Measurements from ENCODE around the gene OGFRL1. TPM values are rescaled to one million over a fixed set of nuclear protein-coding genes. Genes with fewer than 3 reads are reported as not detected.

OGFRL1 gene
- total and polyA plus RNA-seq, 2 experiments from 2014 or later, result 41.7 to 83.8 TPM

DNA sequence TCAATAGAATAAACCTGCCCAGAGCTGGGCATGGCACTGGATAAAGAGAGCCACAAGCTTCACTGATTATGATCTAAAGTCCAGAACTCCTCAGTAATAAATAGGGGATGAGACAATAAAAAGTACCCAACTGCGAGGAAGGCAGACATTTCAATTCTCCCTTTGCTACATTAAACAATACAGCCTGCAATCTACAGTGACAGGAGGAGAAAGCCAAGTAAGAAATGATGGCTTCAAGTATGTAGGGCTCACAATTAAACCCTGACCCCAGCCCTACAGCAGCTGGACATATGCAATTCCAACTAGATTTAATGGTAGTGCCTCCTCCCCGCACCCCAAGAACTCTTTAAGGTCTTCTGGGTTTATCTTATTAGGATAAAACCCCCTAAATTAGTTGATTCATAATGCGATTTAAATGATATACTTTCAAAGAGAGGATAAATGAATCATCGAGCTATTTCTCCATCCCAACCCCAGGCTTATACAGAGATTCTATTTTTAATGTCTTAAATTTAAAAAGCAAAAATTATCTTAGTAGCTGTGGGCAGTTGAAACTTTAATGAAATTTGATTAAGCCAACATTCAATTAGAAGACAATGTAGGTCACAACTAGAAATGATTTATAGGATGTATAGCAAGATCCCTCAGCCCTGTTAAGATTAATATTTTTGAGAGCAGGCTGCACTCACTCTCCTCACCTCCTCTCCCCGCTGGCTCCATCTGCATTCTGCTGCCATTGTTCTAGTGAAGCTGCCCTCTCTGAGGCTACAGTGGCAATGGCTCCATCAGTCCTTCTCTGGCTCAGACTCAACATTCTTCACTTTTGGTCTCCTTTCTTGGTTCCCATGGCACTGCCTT, 57.1 kb downstream of the OGFRL1 start:
- H3K4me2 ChIP-seq, result no peak overlapping the region
- H3K4me3 ChIP-seq, result no peak overlapping the region
- H4K20me1 ChIP-seq (ENCODE audit: insufficient read depth, poor library complexity, severe bottlenecking), result no peaks in the 10 kb centered on the region
- 89% methylated on average over 5 of the region's 5 CpGs for WGBS (ENCODE audit: low lambda C conversion rate, missing lambda C conversion rate)
- H3K79me2 ChIP-seq, result no peaks in the 10 kb centered on the region
- no peaks in the 10 kb centered on the region for H3K4me1 ChIP-seq (ENCODE audit: insufficient read depth)
- H3K9me2 ChIP-seq (replicated peaks; ENCODE audit: insufficient read depth), result no peaks in the 10 kb centered on the region
- no peak overlapping the region for H3K27ac ChIP-seq
- no peaks in the 10 kb centered on the region for H3K36me3 ChIP-seq (replicated peaks; ENCODE audit: insufficient read depth, low read depth)
- DNase-seq (ENCODE audit: low spot score), result no peak
- H3K27me3 ChIP-seq, result no peaks in the 10 kb centered on the region
- H2AFZ ChIP-seq, result no peak overlapping the region
- H3K9me3 ChIP-seq (ENCODE audit: low read depth), result no peaks in the 10 kb centered on the region
- TF ChIP-seq, protein P1, sequence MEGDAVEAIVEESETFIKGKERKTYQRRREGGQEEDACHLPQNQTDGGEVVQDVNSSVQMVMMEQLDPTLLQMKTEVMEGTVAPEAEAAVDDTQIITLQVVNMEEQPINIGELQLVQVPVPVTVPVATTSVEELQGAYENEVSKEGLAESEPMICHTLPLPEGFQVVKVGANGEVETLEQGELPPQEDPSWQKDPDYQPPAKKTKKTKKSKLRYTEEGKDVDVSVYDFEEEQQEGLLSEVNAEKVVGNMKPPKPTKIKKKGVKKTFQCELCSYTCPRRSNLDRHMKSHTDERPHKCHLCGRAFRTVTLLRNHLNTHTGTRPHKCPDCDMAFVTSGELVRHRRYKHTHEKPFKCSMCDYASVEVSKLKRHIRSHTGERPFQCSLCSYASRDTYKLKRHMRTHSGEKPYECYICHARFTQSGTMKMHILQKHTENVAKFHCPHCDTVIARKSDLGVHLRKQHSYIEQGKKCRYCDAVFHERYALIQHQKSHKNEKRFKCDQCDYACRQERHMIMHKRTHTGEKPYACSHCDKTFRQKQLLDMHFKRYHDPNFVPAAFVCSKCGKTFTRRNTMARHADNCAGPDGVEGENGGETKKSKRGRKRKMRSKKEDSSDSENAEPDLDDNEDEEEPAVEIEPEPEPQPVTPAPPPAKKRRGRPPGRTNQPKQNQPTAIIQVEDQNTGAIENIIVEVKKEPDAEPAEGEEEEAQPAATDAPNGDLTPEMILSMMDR (IDR thresholded peaks at IDR 0.05; ENCODE audit: poor library complexity), result no peak
- TF ChIP-seq EZH2 (IDR thresholded peaks at IDR 0.05; ENCODE audit: borderline replicate concordance) (no peak), EZH2phosphoT487 (IDR thresholded peaks at IDR 0.05; ENCODE audit: low read depth, severe bottlenecking, unreplicated experiment) (no peak)

DNA sequence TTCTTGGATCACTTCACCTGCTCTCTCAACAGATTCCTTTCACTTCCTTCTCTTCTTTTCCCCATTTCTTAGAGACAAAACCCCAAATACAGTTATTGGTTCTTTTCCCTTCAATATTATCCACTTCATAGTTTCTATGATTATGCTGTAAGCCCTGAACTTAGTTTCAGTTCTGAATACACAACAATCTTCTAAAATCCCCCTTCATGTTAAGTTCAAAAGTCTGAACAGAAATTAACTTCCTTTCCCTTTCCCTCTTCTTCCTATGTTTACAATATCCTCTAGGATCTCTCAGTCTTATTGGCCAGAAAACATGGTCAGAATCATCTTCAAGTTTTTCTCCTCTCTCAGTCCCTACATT, 57.7 kb downstream of the OGFRL1 start:
- Histone ChIP-seq H2AFZ (no peak overlapping the region), H3K4me1 (ENCODE audit: insufficient read depth) (no peaks in the 10 kb centered on the region), H3K9me2 (replicated peaks; ENCODE audit: insufficient read depth) (no peaks in the 10 kb centered on the region), H3K27me3 (no peaks in the 10 kb centered on the region), H3K27ac (no peak overlapping the region), H3K36me3 (replicated peaks; ENCODE audit: insufficient read depth, low read depth) (no peaks in the 10 kb centered on the region), H3K4me3 (no peak overlapping the region), H4K20me1 (ENCODE audit: insufficient read depth, poor library complexity, severe bottlenecking) (no peaks in the 10 kb centered on the region), H3K79me2 (no peaks in the 10 kb centered on the region), H3K4me2 (no peak overlapping the region), H3K9me3 (ENCODE audit: low read depth) (no peaks in the 10 kb centered on the region)
- TF ChIP-seq EZH2phosphoT487 (IDR thresholded peaks at IDR 0.05; ENCODE audit: low read depth, severe bottlenecking, unreplicated experiment) (no peak), EZH2 (IDR thresholded peaks at IDR 0.05; ENCODE audit: borderline replicate concordance) (no peak)
- TF ChIP-seq, protein P1 (IDR thresholded peaks at IDR 0.05; ENCODE audit: poor library complexity), result no peak
- DNase-seq (ENCODE audit: low spot score), result no peak

DNA sequence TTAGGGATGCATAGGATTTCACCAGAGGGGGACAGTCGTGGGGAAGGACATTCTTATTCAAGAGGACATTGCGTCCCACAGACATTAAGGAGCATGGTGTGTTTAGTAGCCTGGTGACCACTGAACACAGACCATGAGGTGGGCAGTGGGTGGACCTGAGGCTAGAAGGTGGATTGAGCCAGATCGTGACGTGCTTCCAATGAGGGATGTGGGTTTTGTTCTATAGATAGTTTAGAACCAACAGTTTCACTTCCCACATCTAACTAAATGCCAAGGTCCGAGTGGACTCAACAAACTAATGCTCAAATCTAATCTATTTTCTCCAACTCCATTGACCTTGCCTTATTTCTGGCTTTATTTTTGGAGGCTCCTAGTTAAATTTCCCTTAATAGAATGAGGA, 58.5 kb downstream of the OGFRL1 start:
- H3K4me1 ChIP-seq (ENCODE audit: insufficient read depth), result no peaks in the 10 kb centered on the region
- no peaks in the 10 kb centered on the region for H3K9me2 ChIP-seq (replicated peaks; ENCODE audit: insufficient read depth)
- TF ChIP-seq EZH2phosphoT487 (IDR thresholded peaks at IDR 0.05; ENCODE audit: low read depth, severe bottlenecking, unreplicated experiment) (no peak), EZH2 (IDR thresholded peaks at IDR 0.05; ENCODE audit: borderline replicate concordance) (no peak)
- TF ChIP-seq, protein P1 (IDR thresholded peaks at IDR 0.05; ENCODE audit: poor library complexity), result no peak
- no peak overlapping the region for H2AFZ ChIP-seq
- H4K20me1 ChIP-seq (ENCODE audit: insufficient read depth, poor library complexity, severe bottlenecking), result no peaks in the 10 kb centered on the region
- H3K4me2 ChIP-seq, result no peak overlapping the region
- WGBS (ENCODE audit: low lambda C conversion rate, missing lambda C conversion rate), result 91% methylated on average over 5 of the region's 5 CpGs
- no peak overlapping the region for H3K27ac ChIP-seq
- H3K4me3 ChIP-seq, result no peak overlapping the region
- no peak for DNase-seq (ENCODE audit: low spot score)
- H3K79me2 ChIP-seq, result no peaks in the 10 kb centered on the region
- H3K9me3 ChIP-seq (ENCODE audit: low read depth), result no peaks in the 10 kb centered on the region
- no peaks in the 10 kb centered on the region for H3K27me3 ChIP-seq
- no peaks in the 10 kb centered on the region for H3K36me3 ChIP-seq (replicated peaks; ENCODE audit: insufficient read depth, low read depth)

Data from hepatocyte (in vitro differentiated cells).